Activated T-helper 9 cell treated with anti-CD3 and anti-CD28 coated beads, Interleukin-2, amount 50 U/mL, for 16 hours (primary cell): ENCODE measurements around the gene GHR.

ENCODE experiments used
- DNase-seq: peaks from one replicate; pipeline ENCODE4 v3.0.0-alpha.2; 2020; ENCODE audit warnings: low read depth

The GHR gene

GRCh38 chr5:42462083-42462482 is 38.8 kb downstream of the GHR start:
- DNase-seq: no peak

- DNase-seq: no peak
These were observed 44.3 kb downstream of the GHR start for GRCh38 chr5:42467572-42467971.

GRCh38 chr5:42467981-42468524 is 44.8 kb downstream of the GHR start:
- DNase-seq: no peak

- DNase-seq: no peak
These were observed 60.4 kb downstream of the GHR start for GRCh38 chr5:42483472-42484154.

GRCh38 chr5:42487077-42487476 is 63.8 kb downstream of the GHR start:
- no peak for DNase-seq

GRCh38 chr5:42487821-42488220 is 64.6 kb downstream of the GHR start:
- DNase-seq: no peak

- no peak for DNase-seq
These were observed 67.6 kb downstream of the GHR start for GRCh38 chr5:42490831-42491230.

GRCh38 chr5:42491699-42492098 is 68.5 kb downstream of the GHR start:
- DNase-seq: no peak

GRCh38 chr5:42492974-42493373 is 69.7 kb downstream of the GHR start:
- DNase-seq: no peak

- DNase-seq: no peak
These were observed 71.2 kb downstream of the GHR start for GRCh38 chr5:42494414-42494813.

- no peak for DNase-seq
These were observed 72.7 kb downstream of the GHR start for GRCh38 chr5:42495914-42496313.

- no peak for DNase-seq
These were observed 73.3 kb downstream of the GHR start for GRCh38 chr5:42496397-42497156.

GRCh38 chr5:42498000-42498399 is 74.8 kb downstream of the GHR start:
- no peak for DNase-seq

GRCh38 chr5:42499016-42499415 is 75.8 kb downstream of the GHR start:
- DNase-seq: no peak

GRCh38 chr5:42500003-42500599 is 76.9 kb downstream of the GHR start:
- no peak for DNase-seq

- no peak for DNase-seq
These were observed 79.6 kb downstream of the GHR start for GRCh38 chr5:42502613-42503470.

- no peak for DNase-seq
These were observed 83.4 kb downstream of the GHR start for GRCh38 chr5:42506662-42507061.

GRCh38 chr5:42507451-42508097 is 84.3 kb downstream of the GHR start:
- no peak for DNase-seq

- no peak for DNase-seq
These were observed 90.0 kb downstream of the GHR start for GRCh38 chr5:42513246-42513645.

- no peak for DNase-seq
These were observed 91.5 kb downstream of the GHR start for GRCh38 chr5:42514754-42515153.

- no peak for DNase-seq
These were observed 92.3 kb downstream of the GHR start for GRCh38 chr5:42515504-42515903.
